ENCODE data around the gene SAYSD1.

DNA sequence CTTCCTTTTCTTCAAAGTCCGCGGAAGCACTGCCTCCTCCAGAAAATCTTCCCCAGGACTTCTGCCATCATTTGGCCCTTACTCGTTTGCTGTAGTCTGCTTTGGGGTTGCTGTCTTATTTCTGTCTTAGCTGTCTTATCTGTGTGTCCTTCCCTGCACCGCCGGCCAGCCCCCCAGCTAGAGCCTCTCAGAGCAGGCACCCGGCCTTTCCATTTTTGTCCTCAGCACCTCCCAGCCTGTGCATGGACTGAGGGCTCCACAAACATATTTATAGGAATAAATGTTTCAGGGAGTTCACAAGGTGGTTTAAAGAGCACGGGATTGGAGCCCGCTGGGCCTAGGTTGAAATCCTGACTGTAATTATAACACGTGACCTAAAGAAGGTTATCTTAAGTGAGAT, 58.3 kb downstream of the SAYSD1 start:
- TF ChIP-seq GATA2 (IDR thresholded peaks at IDR 0.05; ENCODE audit: low read depth, low read length) (no peak), GATA3 (IDR thresholded peaks at IDR 0.05; ENCODE audit: low read depth, low read length) (no peak)

All from SH-SY5Y (cell line).